Left lung (tissue), 14 donors: ENCODE data around the gene SPATA31D3. TPM values are rescaled to one million over a fixed set of nuclear protein-coding genes. Genes with fewer than 3 reads are reported as not detected.
"Not testable (repeated sequence)": the region's sequence is repeated elsewhere in the genome, so short reads cannot be mapped to it uniquely, and the experiment has no call there.

Source experiments
- ATAC-seq: fragments of 200-7000 bp; cut with Tn5 transposase; one replicate; pipeline ENCODE4 v1.9.1; 2020; ENCODE audit warnings: moderate library complexity
- DNase-seq, 4 donors: peaks; one replicate each; pipeline ENCODE4 v3.0.0-alpha.2; 2013 to 2020
- H3K27ac ChIP-seq, 2 donors: fragments of 200-600 bp; sonication (generic) in 1 of 2; one replicate each; pipeline versions ENCODE4 v1.5.0 to v1.8.0; 2020 to 2021
- H3K27me3 ChIP-seq, 2 donors: fragments of 200-600 bp; sonication (generic) in 1 of 2; one replicate each; pipeline versions ENCODE4 v1.5.0 to v1.8.0; 2020 to 2021
- H3K36me3 ChIP-seq, 2 donors: fragments of 200-600 bp; sonication (generic) in 1 of 2; one replicate each; pipeline versions ENCODE4 v1.5.0 to v1.8.0; 2020 to 2021
- H3K4me1 ChIP-seq, 2 donors: fragments of 200-600 bp; one replicate each; pipeline ENCODE4 v1.8.0; 2021
- H3K4me3 ChIP-seq, 2 donors: fragments of 200-600 bp; sonication (generic) in 1 of 2; one replicate each; pipeline versions ENCODE4 v1.5.0 to v1.8.0; 2020 to 2021; ENCODE audit warnings: mild to moderate bottlenecking in 1 of 2
- H3K9me3 ChIP-seq, 2 donors: fragments of 200-600 bp; sonication (generic) in 1 of 2; one replicate each; pipeline versions ENCODE4 v1.5.0 to v1.8.0; 2020 to 2021
- intact Hi-C, 2 donors: fragments of 100-400 bp; cut with DNase I; formaldehyde crosslinking; loops; one replicate each; pipeline versions ENCODE4 v1.11.2 to v1.14.2; 2022
- long read RNA-seq, 12 donors: library from polyadenylated mRNA in 2 of 12; unstranded in 2 of 12; transcript quantifications; one replicate each; pipeline ENCODE4 v2.0.0 and lab custom pipeline, GENCODE V29; 2019 to 2026
- polyA plus RNA-seq, 6 donors: library from polyadenylated mRNA; unstranded; fragments of 120-200 nt; gene quantifications; one replicate each; pipeline ENCODE4 v1.2.1, GENCODE V29; 2013; ENCODE audit not compliant: insufficient read length in 6 of 6
- total RNA-seq, 2 donors: library from RNA; stranded (reverse); fragmentation: NEBNext Ultra II Directional; extraction: Animal tissue kit (Norgen Biotek cat#: 25700); gene quantifications; one replicate each; pipeline ENCODE4 v1.2.1, GENCODE V29; 2021
- TF ChIP-seq, protein P1 (sequence below), 2 donors: fragments of 200-600 bp; sonication (generic) in 1 of 2; IDR thresholded peaks; one replicate each; pipeline versions ENCODE4 v1.5.0 to v1.8.0; 2021; ENCODE audit warnings: antibody characterized with exemption in 2 of 2
- donor health status: DM: no; HTN: yes; CAD: no.
- donor health status: DM: no; HTN: no; CAD: no.

SPATA31D3 gene
- total RNA-seq (not detected), polyA plus RNA-seq (not detected)
- long read RNA-seq, donor 1 = 0 reads
- long read RNA-seq, donor 2 = 0 reads
- long read RNA-seq, donor 3 = 0 reads
- long read RNA-seq, donor 4 = 0 reads
- long read RNA-seq, donor 5 = 0 reads
- long read RNA-seq, donor 6 = 0 reads
- long read RNA-seq, donor 7 = 0 reads
- long read RNA-seq, donor 8 = 0 reads
- long read RNA-seq, donor 9 = 0 reads
- long read RNA-seq, donor 10 = 0 reads
- long read RNA-seq, donor 11 = 0 reads
- long read RNA-seq, donor 12 = 0 reads

DNA sequence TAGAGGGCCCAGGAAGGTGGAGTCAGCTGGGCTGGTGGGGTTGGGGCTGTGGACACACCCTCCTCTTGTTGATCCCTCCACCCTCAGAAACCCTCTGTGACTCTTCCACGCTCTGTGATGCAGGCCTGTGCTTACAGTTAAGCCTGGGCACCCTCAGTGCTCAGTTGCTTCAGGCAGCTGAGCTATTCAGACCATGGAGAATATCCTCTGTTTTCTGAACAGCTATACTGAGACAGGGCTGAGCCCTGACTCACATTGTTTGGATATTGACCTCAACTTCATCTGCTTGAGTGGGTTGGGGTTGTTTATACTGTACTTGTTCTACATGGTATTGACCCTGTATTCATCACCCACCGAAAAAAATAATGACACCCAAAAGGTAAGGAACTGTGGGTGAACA lies at the start of gene SPATA31D3:
Gene SPATA31D3, plus strand, starts transcription at position 108 of the 400 bp plus-strand sequence. Its CDS starts 86 bp downstream, at position 194.
- H3K36me3 ChIP-seq, H3K4me3 ChIP-seq, DNase-seq, H3K4me1 ChIP-seq, intact Hi-C loops, H3K27ac ChIP-seq, ATAC-seq, H3K27me3 ChIP-seq, H3K9me3 ChIP-seq: not testable (repeated sequence)

DNA sequence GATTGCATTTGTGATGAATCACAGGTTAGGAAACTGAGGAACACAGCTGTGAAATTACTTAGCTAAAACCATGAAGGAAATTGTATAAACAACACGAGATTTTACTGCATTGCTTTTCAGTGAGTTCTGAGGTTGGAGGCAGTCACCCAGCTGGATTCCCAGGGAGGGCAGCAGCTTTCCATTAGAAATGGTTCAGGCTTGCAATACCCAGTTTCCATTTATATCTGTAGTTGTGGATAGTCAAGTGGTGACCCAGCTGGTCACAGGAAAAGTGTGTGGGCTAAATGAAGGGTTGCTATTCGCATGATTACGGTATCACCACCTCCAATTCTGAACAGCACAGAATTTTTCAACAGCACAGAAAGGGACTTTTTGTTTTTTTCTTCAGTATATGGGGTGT lies 49.4 kb upstream of the SPATA31D3 start:
- intact Hi-C loops = no loop called here

DNA sequence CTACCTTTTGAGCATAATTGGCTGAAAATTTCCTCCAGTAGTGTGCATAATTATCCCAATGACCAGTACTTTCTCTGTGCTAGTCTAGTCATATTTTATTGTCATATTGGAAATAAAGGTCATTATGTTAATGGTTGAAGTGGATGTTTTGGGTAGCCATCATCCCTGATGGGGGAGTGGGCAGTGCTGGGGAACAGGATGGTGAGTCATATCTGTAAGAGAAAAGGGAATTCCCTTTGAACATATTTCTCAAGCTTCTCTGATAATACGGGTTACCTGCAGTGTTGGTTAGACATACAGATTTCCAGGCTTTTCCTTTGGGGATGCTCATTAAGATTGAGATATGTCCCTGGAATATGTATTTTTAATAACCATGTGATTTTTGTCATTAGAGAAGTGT lies 48.4 kb upstream of the SPATA31D3 start:
- Histone ChIP-seq H3K9me3 (no peaks in the 10 kb centered on the region), H3K4me1 (no peaks in the 10 kb centered on the region), H3K27me3 (no peaks in the 10 kb centered on the region), H3K4me3 (no peak overlapping the region), H3K27ac (no peak overlapping the region), H3K36me3 (no peaks in the 10 kb centered on the region)
- DNase-seq (no peak), ATAC-seq (no peak)
- TF ChIP-seq, protein P1, sequence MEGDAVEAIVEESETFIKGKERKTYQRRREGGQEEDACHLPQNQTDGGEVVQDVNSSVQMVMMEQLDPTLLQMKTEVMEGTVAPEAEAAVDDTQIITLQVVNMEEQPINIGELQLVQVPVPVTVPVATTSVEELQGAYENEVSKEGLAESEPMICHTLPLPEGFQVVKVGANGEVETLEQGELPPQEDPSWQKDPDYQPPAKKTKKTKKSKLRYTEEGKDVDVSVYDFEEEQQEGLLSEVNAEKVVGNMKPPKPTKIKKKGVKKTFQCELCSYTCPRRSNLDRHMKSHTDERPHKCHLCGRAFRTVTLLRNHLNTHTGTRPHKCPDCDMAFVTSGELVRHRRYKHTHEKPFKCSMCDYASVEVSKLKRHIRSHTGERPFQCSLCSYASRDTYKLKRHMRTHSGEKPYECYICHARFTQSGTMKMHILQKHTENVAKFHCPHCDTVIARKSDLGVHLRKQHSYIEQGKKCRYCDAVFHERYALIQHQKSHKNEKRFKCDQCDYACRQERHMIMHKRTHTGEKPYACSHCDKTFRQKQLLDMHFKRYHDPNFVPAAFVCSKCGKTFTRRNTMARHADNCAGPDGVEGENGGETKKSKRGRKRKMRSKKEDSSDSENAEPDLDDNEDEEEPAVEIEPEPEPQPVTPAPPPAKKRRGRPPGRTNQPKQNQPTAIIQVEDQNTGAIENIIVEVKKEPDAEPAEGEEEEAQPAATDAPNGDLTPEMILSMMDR (IDR thresholded peaks at IDR 0.05) = no peak
- intact Hi-C loops = no loop called here

More for the DNA sequence above, 49.4 kb upstream of the SPATA31D3 start:
- Histone ChIP-seq H3K4me3 (no peak overlapping the region), H3K9me3 (no peaks in the 10 kb centered on the region), H3K27ac (no peak overlapping the region), H3K27me3 (no peaks in the 10 kb centered on the region), H3K36me3 (no peaks in the 10 kb centered on the region), H3K4me1 (no peaks in the 10 kb centered on the region)
- TF ChIP-seq, protein P1 (IDR thresholded peaks at IDR 0.05) = no peak
- DNase-seq (no peak), ATAC-seq (no peak)

DNA sequence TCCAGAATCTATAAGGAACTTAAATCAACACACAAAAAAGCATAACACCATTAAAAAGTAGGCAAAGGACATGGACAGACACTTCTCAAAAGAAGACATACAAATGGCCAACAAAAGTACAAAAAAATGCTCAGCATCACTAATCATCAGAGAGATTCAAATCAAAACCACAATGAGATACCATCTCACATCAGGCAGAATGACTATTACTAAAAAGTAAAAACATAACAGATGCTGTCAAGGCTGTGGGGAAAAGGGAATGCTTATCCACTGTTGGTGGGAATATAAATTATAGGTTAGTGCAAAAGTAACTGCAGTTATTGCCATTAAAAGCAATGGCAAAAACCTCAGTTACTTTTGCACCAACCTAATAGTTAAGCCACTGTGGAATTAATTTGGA lies 47.2 kb upstream of the SPATA31D3 start:
- intact Hi-C loops = no loop called here
- no peaks in the 10 kb centered on the region for H3K4me1 ChIP-seq
- DNase-seq (no peak), ATAC-seq (no peak)
- no peak overlapping the region for H3K27ac ChIP-seq
- H3K4me3 ChIP-seq = no peak overlapping the region
- H3K36me3 ChIP-seq = no peaks in the 10 kb centered on the region
- TF ChIP-seq, protein P1 (IDR thresholded peaks at IDR 0.05) = no peak
- no peaks in the 10 kb centered on the region for H3K27me3 ChIP-seq
- H3K9me3 ChIP-seq = no peaks in the 10 kb centered on the region

DNA sequence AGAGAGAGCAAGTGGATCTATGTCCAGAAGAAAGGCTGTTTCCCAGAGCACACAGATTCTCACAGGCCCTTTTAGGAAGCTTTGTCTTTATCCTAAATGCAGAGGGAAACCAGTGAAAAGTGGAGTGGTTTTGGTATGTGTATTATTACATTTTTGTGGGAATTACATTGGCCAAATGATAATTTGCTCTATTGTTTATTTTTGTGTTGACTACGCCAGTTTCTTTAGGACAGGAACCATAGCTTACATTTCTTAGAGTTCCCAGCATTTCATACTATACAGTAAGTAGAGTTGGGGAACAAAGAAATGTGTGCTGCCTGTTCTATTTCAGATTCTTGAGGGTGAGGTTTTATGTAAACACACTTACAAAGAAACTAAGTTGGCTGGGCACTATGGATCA lies 44.4 kb upstream of the SPATA31D3 start:
- H3K36me3 ChIP-seq = no peaks in the 10 kb centered on the region
- H3K9me3 ChIP-seq = no peaks in the 10 kb centered on the region
- no peak overlapping the region for H3K4me3 ChIP-seq
- ATAC-seq (peak; percentile 34), DNase-seq (no peak)
- H3K4me1 ChIP-seq = no peaks in the 10 kb centered on the region
- H3K27me3 ChIP-seq = no peaks in the 10 kb centered on the region
- TF ChIP-seq, protein P1 (IDR thresholded peaks at IDR 0.05) = no peak
- no peak overlapping the region for H3K27ac ChIP-seq
- intact Hi-C loops = no loop called here

DNA sequence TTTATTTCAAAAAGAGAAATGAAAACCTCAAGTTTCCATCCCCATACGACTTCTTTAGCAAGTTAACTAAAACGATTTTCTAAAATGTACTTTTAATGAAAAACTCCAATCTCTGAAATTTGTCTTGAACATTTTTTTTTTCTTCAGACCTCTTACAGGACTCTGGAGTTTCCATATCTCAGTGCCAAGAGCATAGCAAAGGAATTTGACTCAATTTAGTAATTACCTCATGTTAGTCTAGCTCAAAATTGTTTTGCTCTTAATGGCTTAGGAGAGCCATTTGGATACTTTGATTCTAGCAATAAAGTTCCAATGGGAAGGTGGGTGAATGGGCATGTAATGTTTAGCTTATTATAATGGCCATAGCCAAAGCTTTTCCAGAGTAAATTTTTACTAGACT lies 41.1 kb upstream of the SPATA31D3 start:
- no peak for DNase-seq

More for the DNA sequence above, 41.1 kb upstream of the SPATA31D3 start:
- no peak overlapping the region for H3K27ac ChIP-seq
- no peaks in the 10 kb centered on the region for H3K27me3 ChIP-seq
- H3K4me3 ChIP-seq = no peak overlapping the region
- no peaks in the 10 kb centered on the region for H3K4me1 ChIP-seq
- intact Hi-C loops = no loop called here
- H3K9me3 ChIP-seq = no peaks in the 10 kb centered on the region
- ATAC-seq = no peak
- no peaks in the 10 kb centered on the region for H3K36me3 ChIP-seq
- TF ChIP-seq, protein P1 (IDR thresholded peaks at IDR 0.05) = no peak
